GM12865 (cell line): ENCODE results near the gene GRIN2C.

Experiments used
- DNase-seq: peaks from one replicate; pipeline ENCODE4 v3.0.0; 2010; ENCODE audit warnings: low read depth
- H3K4me3 ChIP-seq: 2 replicates; pipeline ENCODE4 v1.5.1; 2011; ENCODE audit warnings: mild to moderate bottlenecking, low read depth, low read length, control low read depth
- TF ChIP-seq, protein P1 (sequence below): IDR thresholded peaks from 2 replicates; pipeline ENCODE4 v1.5.1; 2011; ENCODE audit warnings: low read length, control low read depth, low read depth, inconsistent platforms; ENCODE audit not compliant: insufficient read depth; ENCODE audit errors: missing control alignments

Gene GRIN2C

DNA sequence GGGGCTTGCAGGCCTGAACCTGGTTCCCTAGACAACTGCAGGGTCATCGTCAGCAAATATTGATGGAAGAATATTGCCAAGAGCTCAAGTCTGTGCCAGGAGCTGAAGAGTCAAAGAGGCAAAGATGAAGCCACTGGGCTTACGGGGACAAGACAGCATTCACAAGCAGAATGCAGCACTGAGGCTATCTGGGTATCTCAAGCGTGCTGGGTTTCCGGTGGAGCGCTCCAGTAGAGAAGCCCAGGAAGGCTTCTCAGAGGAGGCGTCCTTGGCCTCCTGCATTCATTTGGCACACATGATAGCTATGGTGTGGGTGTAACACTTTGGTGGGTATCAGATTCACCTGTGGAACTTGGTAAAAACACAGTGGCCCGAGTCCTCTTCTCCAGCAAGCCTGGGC is 30.9 kb upstream of the GRIN2C start:
- TF ChIP-seq, protein P1, sequence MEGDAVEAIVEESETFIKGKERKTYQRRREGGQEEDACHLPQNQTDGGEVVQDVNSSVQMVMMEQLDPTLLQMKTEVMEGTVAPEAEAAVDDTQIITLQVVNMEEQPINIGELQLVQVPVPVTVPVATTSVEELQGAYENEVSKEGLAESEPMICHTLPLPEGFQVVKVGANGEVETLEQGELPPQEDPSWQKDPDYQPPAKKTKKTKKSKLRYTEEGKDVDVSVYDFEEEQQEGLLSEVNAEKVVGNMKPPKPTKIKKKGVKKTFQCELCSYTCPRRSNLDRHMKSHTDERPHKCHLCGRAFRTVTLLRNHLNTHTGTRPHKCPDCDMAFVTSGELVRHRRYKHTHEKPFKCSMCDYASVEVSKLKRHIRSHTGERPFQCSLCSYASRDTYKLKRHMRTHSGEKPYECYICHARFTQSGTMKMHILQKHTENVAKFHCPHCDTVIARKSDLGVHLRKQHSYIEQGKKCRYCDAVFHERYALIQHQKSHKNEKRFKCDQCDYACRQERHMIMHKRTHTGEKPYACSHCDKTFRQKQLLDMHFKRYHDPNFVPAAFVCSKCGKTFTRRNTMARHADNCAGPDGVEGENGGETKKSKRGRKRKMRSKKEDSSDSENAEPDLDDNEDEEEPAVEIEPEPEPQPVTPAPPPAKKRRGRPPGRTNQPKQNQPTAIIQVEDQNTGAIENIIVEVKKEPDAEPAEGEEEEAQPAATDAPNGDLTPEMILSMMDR = no peak
- no peak for DNase-seq
- H3K4me3 ChIP-seq = no peak overlapping the region

DNA sequence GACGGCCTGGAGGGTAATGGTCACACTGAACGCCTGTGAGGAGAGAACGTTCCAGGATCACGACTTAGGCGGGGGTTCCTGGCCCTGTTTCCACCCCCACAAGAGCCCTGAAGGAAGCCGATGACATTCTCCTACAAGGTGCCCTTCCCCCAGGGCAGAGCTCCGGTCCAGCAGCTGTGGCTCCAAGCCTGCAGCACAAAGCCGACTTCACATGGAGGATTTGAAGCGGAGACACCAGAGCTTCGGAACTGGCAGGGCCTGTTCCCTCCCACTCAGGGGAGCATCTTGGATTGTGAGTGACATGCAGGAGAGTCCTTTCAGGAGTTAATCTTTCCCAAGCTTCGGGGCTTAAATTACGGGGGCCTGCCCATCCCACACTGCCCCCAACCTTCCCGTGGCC is 28.8 kb upstream of the GRIN2C start:
- TF ChIP-seq, protein P1 = no peak
- H3K4me3 ChIP-seq = no peak overlapping the region
- no peak for DNase-seq

DNA sequence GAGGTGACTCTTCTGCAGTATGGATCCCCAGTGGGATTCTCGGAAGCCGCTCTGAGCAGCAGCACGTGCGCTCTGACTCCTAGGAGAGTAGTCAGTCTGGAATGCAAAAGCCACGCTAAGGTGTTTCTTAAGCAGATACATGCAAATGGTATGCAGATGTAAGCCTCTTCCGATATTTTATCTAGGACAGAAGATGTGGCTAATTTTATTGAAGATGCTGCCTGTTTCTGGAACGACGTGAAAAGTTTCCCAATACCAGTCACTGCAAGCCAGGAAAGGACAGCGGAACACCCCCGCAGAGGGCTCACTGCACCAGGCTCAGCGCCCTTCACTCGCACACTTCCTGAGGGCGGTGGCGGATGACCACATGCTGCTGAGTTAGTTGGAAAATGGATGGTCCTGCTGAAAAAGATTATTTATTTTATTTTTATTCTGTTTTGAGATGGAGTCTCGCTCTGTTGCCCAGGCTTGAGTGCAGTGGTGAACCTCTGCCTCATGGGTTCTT is 23.6 kb upstream of the GRIN2C start:
- no peak for DNase-seq
- H3K4me3 ChIP-seq = no peak overlapping the region
- TF ChIP-seq, protein P1 = no peak

DNA sequence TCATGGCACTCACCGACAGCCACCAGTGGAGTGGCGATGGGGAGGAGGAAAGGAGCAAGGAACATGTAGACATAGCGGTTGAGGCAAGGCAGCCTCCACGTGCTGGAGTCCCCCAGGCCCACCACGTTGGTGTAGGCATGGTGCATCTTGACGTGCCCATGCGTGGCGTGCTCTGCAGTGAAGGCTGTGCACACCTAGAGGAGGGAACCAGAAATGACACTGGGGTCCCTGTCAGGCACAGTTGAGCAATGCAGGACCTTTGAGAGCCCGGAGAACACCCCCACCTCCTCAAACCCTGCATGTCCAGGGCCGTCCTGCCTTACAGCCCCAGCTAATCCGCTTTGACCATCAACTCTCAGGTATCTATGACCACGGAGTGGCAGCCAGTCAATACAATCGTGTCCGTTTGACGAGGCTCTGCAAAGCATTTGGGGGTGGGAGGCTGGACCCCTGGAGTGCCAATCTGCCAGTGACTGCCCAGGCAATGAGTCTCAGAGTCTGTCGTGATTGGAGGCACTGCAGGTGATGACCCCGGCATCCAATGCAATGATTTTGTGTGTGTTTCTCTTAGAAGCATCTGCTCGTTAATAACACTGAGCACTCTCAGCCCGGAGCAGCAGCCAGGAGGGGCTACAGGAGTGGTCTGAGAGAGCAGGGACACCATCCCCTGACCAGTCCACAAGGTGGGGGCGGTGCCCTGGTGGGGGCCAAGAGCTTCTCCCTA is 23.0 kb upstream of the GRIN2C start:
- no peak for DNase-seq
- TF ChIP-seq, protein P1 = no peak
- no peak overlapping the region for H3K4me3 ChIP-seq

DNA sequence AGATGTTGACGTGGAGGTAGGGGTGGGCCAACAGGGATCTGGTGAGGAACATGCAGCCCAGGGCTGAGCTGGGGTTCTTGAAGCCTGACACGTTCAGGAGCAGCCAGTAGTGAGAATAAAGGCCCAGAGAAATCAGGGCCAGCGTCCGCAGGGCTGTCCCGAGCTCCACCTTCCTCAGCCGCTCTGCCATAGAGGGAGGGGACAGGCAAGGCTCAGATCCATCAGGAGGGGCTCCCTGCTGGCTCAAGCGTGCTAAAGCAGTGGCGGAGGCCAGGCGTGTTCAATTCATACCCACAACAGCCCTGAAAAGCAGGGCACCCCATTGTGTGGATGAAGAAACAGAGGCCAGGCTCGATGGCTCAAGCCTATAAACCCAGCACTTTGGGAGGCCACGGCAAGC is 21.4 kb upstream of the GRIN2C start:
- TF ChIP-seq, protein P1 = no peak
- H3K4me3 ChIP-seq = no peak overlapping the region

DNA sequence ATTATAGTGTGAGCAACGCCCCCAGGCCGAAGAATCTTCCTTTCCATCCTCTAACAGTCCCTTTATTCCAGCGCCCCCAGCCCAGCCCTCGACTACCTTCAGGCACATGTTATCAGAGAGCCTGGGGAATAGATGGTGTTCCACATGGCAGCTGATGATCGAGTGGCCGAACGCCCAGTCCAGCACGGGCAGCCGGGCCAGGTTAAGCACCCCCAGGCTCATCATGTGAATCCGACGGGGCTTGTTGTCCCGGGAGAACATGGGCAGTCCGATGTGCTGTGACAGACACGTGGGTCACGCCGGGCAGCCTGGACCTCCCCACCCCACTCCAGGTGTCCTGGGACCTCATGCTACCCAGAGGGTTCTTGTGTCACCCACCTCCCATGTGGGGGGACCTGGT is 19.6 kb upstream of the GRIN2C start:
- DNase-seq = no peak
- no peak overlapping the region for H3K4me3 ChIP-seq
- TF ChIP-seq, protein P1 = no peak

More for the DNA sequence above, 21.4 kb upstream of the GRIN2C start:
- no peak for DNase-seq

DNA sequence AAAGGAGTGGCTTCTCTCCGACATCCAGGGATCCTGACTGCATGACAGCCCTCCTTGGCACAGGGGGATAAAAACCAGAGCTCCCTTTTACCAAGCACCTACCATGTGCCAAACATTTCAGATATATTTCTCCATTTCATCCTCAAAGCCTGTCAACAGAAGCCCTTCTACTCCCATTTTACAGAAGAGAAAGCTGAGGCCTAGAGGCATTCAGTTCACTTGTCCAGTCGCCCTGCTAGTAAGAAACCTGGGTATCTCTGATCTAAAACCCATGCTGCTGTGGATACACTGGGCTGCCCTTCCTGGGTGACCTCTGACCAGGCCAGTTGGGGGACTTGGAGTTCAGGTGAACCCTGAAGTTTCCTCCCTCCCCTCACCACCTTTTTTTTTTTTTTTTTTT is 19.0 kb upstream of the GRIN2C start:
- TF ChIP-seq, protein P1 = no peak

More for the DNA sequence above, 19.0 kb upstream of the GRIN2C start:
- no peak for DNase-seq
- H3K4me3 ChIP-seq = no peak overlapping the region
